ENCODE data around the gene ZFPM1. TPM values are rescaled to one million over a fixed set of nuclear protein-coding genes. Genes with fewer than 3 reads are reported as not detected.

The ZFPM1 gene
- total RNA-seq, 2 donors from 2014 or later = 4.1 to 21.5 TPM

- Histone ChIP-seq H3K27ac (no peak overlapping the region), H3K4me1 (replicated peaks) (no peaks in the 10 kb centered on the region), H3K9me3 (no peaks in the 10 kb centered on the region), H3K36me3 (no peaks in the 10 kb centered on the region), H3K27me3 (replicated peaks; ENCODE audit: insufficient read depth) (no peaks in the 10 kb centered on the region), H3K4me3 (no peak overlapping the region)
- intact Hi-C loops (cut with DNase I) = no loop called here
- no peak for DNase-seq (ENCODE audit: low spot score)
- TF ChIP-seq, protein P1, sequence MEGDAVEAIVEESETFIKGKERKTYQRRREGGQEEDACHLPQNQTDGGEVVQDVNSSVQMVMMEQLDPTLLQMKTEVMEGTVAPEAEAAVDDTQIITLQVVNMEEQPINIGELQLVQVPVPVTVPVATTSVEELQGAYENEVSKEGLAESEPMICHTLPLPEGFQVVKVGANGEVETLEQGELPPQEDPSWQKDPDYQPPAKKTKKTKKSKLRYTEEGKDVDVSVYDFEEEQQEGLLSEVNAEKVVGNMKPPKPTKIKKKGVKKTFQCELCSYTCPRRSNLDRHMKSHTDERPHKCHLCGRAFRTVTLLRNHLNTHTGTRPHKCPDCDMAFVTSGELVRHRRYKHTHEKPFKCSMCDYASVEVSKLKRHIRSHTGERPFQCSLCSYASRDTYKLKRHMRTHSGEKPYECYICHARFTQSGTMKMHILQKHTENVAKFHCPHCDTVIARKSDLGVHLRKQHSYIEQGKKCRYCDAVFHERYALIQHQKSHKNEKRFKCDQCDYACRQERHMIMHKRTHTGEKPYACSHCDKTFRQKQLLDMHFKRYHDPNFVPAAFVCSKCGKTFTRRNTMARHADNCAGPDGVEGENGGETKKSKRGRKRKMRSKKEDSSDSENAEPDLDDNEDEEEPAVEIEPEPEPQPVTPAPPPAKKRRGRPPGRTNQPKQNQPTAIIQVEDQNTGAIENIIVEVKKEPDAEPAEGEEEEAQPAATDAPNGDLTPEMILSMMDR (IDR thresholded peaks at IDR 0.05) = no peak
- TF ChIP-seq POLR2A (IDR thresholded peaks at IDR 0.05) (no peak), POLR2AphosphoS5 (IDR thresholded peaks at IDR 0.05) (no peak)
- 75% methylated on average over 18 of the region's 27 CpGs for WGBS
These were observed 24.8 kb downstream of the ZFPM1 start for GRCh38 chr16:88477631-88478519.

DNA sequence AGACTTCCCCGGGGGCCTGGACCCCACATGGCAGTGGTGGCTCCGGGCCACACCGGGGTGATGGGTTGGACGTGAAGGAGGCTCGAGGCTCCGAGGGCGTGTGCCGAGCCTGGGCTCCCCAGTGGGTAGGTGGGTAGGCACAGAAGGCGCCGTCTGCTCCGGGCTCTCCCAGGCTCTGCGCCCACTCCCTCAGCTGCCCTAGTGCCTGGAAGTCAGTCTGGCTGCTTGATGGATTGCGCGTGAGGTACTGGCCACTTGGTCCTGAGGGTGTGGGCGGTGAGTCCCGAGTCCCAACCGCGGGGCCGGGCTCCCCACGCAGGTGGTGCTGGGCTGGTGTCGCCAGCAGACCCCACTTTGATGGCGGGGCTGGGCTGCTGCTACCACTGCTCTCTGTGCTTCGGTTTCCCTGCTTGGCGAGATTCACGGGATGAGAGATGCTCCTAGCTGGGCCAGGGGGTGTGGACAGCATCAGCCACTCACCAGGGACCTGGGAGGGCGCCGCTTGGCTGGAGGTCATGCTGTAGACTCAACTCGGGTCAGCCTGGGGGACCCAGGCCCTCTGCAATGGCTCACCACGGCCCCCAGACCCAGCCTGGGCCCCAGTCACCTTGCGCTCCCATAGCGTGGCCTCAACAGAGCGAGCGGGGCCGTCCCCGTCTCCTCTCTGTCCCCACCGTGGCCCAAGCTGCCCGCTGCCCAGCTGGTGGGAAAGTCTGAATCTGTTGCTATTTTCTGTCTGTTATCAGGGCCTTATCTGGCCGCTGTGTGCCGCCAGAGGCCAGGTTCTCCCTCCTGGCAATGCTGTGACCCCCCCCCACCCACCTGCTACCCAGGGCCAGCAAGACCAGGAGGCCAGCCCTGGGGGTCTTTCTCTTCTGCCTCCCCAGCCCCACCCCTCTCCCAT is 26.1 kb downstream of the ZFPM1 start:
- no peaks in the 10 kb centered on the region for H3K4me1 ChIP-seq (replicated peaks)
- no peaks in the 10 kb centered on the region for H3K9me3 ChIP-seq
- no peak overlapping the region for H3K27ac ChIP-seq
- TF ChIP-seq, protein P1 (IDR thresholded peaks at IDR 0.05) = no peak
- TF ChIP-seq POLR2A (IDR thresholded peaks at IDR 0.05) = no peak
- no peak for TF ChIP-seq POLR2AphosphoS5 (IDR thresholded peaks at IDR 0.05)
- H3K36me3 ChIP-seq = no peaks in the 10 kb centered on the region
- 86% methylated on average over 37 of the region's 39 CpGs for WGBS
- intact Hi-C loops (cut with DNase I) = no loop called here
- H3K4me3 ChIP-seq = no peak overlapping the region
- DNase-seq (ENCODE audit: low spot score) = no peak
- H3K27me3 ChIP-seq (replicated peaks; ENCODE audit: insufficient read depth) = no peaks in the 10 kb centered on the region

- Histone ChIP-seq H3K36me3 (no peaks in the 10 kb centered on the region), H3K4me3 (no peak overlapping the region), H3K27ac (no peak overlapping the region), H3K9me3 (no peaks in the 10 kb centered on the region), H3K4me1 (replicated peaks) (no peaks in the 10 kb centered on the region), H3K27me3 (replicated peaks; ENCODE audit: insufficient read depth) (no peaks in the 10 kb centered on the region)
- TF ChIP-seq, protein P1 (IDR thresholded peaks at IDR 0.05) = no peak
- TF ChIP-seq POLR2AphosphoS5 (IDR thresholded peaks at IDR 0.05) = no peak
- TF ChIP-seq POLR2A (IDR thresholded peaks at IDR 0.05) = no peak
- intact Hi-C loops (cut with DNase I) = no loop called here
- no peak for DNase-seq (ENCODE audit: low spot score)
- 82% methylated on average over 26 of the region's 28 CpGs for WGBS
These were observed 27.0 kb downstream of the ZFPM1 start for GRCh38 chr16:88479793-88480760.

DNA sequence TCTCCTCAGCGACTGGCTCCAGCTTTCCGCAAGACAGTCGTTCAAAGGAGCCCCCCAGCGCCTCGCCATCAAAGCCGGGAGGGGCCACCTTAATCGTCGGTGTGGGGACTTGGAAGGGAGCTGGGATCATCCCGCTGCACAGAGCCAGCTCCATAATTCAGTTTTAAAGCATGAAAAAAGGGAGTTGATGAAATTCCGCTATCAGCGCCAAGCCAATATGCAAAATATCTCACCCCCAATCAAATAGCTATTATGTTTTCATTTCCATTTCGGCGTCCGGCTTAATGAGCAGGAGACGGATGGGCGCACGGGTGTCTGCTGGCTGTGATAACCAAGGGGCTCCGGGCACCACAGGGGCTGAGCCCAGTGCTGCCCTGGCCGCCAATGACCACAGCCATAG is 27.7 kb downstream of the ZFPM1 start:
- no peaks in the 10 kb centered on the region for H3K4me1 ChIP-seq (replicated peaks)
- H3K4me3 ChIP-seq = no peak overlapping the region
- TF ChIP-seq POLR2A (IDR thresholded peaks at IDR 0.05) (no peak), POLR2AphosphoS5 (IDR thresholded peaks at IDR 0.05) (no peak)
- TF ChIP-seq, protein P1 (IDR thresholded peaks at IDR 0.05) = no peak
- H3K36me3 ChIP-seq = no peaks in the 10 kb centered on the region
- H3K27ac ChIP-seq = no peak overlapping the region
- intact Hi-C loops (cut with DNase I) = no loop called here
- H3K27me3 ChIP-seq (replicated peaks; ENCODE audit: insufficient read depth) = no peaks in the 10 kb centered on the region
- 74% methylated on average over 19 of the region's 19 CpGs for WGBS
- DNase-seq (ENCODE audit: low spot score) = no peak
- no peaks in the 10 kb centered on the region for H3K9me3 ChIP-seq

All from prostate gland (tissue), 2 donors.